Measurements from ENCODE around the gene HGFAC. TPM values are rescaled to one million over a fixed set of nuclear protein-coding genes. Genes with fewer than 3 reads are reported as not detected.

HGFAC gene
- total and polyA plus RNA-seq, 2 experiments from 2014 or later = not detected

DNA sequence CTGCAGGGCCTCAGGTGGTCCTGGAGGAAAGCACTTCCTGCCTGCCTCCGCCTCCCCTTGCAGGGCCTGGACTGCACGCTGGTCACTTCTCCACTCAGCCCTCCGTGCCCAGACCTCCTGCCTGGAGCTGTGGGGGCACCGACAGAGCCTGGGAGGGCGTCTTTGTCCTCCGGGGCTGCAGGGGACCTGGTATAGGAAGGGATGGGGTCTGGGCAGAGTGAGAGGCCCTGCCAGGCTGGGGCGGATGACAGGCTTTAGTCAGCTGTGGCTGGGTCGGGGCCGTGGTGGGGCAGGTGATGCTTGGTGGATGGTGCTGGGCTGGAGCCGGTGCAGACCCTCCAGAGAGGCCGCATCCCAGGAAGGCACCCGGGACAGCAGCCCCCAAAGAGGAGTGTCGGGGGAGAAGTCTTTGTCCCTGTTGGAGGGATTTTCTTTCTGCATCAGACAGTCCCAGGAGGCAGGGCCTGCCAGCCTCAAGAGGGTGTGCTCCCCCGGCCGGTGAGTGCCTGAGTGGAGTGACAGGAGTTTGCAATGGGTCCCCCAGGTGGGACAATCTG, 22.7 kb downstream of the HGFAC start:
- in situ Hi-C loops (cut with MboI) = no loop called here
- no peak overlapping the region for H3K4me3 ChIP-seq
- no peak overlapping the region for H3K9ac ChIP-seq
- H3K4me1 ChIP-seq (ENCODE audit: insufficient read depth) = no peaks in the 10 kb centered on the region
- TF ChIP-seq EZH2phosphoT487 (IDR thresholded peaks at IDR 0.05; ENCODE audit: insufficient read depth, low read depth) = no peak
- no peak for TF ChIP-seq EZH2 (IDR thresholded peaks at IDR 0.05; ENCODE audit: insufficient read depth, poor library complexity, severe bottlenecking)
- no peaks in the 10 kb centered on the region for H3K9me3 ChIP-seq (ENCODE audit: low read depth)
- H2AFZ ChIP-seq = no peak overlapping the region
- no peaks in the 10 kb centered on the region for H3F3A ChIP-seq (ENCODE audit: insufficient read depth)
- H3K79me2 ChIP-seq (ENCODE audit: insufficient read depth) = no peaks in the 10 kb centered on the region
- H3K27ac ChIP-seq = no peak overlapping the region
- H4K20me1 ChIP-seq (ENCODE audit: insufficient read depth) = no peaks in the 10 kb centered on the region
- WGBS, 2 experiments (ENCODE audit: low coverage in 1 of 2, low lambda C conversion rate in 2 of 2, missing lambda C conversion rate in 2 of 2) = 81 to 90% methylated on average over 13 to 15 of the region's 15 CpGs
- no peak overlapping the region for H3K4me2 ChIP-seq (ENCODE audit: unreplicated experiment)
- H3K9me2 ChIP-seq (ENCODE audit: insufficient read depth) = no peaks in the 10 kb centered on the region
- H3K27me3 ChIP-seq (replicated peaks; ENCODE audit: insufficient read depth) = peaks cover 3% of the 10 kb centered on the region; the same call in 1 of the 2 replicates
- no peak for DNase-seq
- H3K36me3 ChIP-seq (ENCODE audit: low read depth) = no peaks in the 10 kb centered on the region

DNA sequence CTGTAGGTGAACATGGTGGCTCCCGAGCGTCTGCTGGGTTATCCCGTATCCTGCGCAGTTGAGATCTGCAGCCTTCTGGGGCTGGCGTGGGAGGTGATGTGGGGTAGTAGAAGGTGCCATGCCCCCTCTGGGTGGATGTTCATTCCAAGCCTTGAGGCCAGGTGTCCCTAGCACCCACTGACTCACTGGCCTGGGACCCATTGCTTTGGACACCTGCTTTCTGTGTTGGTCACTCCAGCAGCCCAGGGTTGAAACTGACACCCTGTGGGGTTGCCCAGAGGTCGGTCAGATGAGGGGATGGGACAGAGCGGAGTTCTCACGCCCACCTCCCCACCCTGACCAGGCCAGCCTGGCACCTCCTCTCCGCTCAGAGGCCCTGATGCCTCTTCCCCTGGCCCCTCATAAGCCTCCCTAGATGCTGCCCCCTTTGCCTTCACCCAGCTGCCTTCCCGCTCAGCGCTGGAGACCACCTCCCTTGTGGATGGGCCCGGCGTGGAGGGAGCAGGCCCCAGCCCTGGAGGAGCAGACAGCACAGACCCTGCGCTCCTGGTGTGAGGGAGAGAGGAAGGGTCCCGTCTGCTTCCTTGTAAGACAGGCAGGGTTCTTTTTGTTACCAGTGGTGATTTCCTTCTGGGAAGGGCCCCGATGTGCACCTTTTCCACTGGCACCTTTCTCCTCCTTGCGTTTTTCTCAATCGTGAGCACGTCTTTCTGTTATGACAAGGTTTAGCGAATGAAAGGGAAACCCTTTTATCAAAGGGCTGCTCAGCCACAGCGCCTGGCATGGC, 23.3 kb downstream of the HGFAC start:
- TF ChIP-seq EZH2 (IDR thresholded peaks at IDR 0.05; ENCODE audit: insufficient read depth, poor library complexity, severe bottlenecking) (no peak), EZH2phosphoT487 (IDR thresholded peaks at IDR 0.05; ENCODE audit: insufficient read depth, low read depth) (no peak)
- Histone ChIP-seq H4K20me1 (ENCODE audit: insufficient read depth) (no peaks in the 10 kb centered on the region), H3K27ac (no peak overlapping the region), H3K4me3 (no peak overlapping the region), H3K79me2 (ENCODE audit: insufficient read depth) (no peaks in the 10 kb centered on the region), H3K36me3 (ENCODE audit: low read depth) (no peaks in the 10 kb centered on the region), H3K27me3 (replicated peaks; ENCODE audit: insufficient read depth) (peaks cover 3% of the 10 kb centered on the region; the same call in 1 of the 2 replicates), H3F3A (ENCODE audit: insufficient read depth) (no peaks in the 10 kb centered on the region), H3K9ac (no peak overlapping the region), H3K9me3 (ENCODE audit: low read depth) (no peaks in the 10 kb centered on the region), H2AFZ (no peak overlapping the region), H3K4me1 (ENCODE audit: insufficient read depth) (no peaks in the 10 kb centered on the region), H3K9me2 (ENCODE audit: insufficient read depth) (no peaks in the 10 kb centered on the region), H3K4me2 (ENCODE audit: unreplicated experiment) (no peak overlapping the region)
- DNase-seq = no peak
- in situ Hi-C loops (cut with MboI) = no loop called here
- WGBS, 2 experiments (ENCODE audit: low coverage in 1 of 2, low lambda C conversion rate in 2 of 2, missing lambda C conversion rate in 2 of 2) = 86 to 89% methylated on average over 21 of the region's 21 CpGs

DNA sequence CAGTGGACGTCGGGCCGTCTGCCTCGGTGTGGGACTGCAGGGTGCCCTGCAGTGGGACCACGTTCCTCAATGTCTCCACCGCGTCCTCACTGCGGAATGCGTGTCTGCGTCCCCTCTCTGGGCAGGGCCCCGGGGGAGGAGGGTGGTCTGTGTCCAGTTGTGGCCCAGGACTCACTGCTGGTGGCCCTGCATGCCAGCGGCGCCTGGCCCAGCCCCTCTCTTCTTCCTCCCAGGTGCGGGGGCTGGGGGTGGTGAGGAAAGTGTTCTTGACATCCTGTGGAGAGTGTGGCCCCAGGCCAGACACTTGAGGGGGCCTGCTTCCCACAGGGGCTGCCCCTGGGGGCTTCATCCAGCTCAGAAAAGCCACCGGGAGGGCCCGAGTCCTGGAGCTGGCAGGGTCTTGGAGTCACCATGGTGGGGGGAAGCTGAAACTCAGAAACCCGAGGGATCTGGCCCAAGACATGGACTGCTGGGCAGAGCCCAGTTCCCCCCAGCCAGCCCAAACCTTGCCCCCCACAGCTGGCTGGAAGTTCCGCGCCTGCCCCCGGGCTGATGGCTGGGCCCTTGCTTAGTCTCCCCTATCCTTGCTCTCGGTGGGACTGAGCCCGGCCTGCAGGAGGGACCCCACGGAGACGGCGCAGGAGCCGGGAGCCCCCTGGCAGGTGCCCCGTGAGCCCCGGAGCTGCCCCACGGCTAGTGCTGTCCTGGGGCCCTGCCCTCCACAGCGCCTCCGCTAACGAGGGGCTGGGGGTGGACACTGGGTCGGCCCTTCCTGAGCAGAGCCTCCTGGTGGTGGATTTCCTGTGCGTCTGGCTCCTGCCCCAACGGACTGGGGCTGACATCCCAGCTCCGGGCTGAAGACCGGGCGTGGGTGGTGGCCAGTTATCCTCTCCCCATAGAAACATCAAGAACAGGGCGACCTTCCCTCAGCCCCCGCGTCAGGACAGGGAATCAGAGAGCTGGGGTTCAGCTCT, 24.2 kb downstream of the HGFAC start:
- H3K4me3 ChIP-seq = no peak overlapping the region
- no peak for TF ChIP-seq EZH2phosphoT487 (IDR thresholded peaks at IDR 0.05; ENCODE audit: insufficient read depth, low read depth)
- no peak for TF ChIP-seq EZH2 (IDR thresholded peaks at IDR 0.05; ENCODE audit: insufficient read depth, poor library complexity, severe bottlenecking)
- peak; percentile 34 for DNase-seq
- H3K79me2 ChIP-seq (ENCODE audit: insufficient read depth) = no peaks in the 10 kb centered on the region
- H3K4me2 ChIP-seq (ENCODE audit: unreplicated experiment) = no peak overlapping the region
- peaks cover 3% of the 10 kb centered on the region for H3K27me3 ChIP-seq (replicated peaks; ENCODE audit: insufficient read depth)
- H3K9me2 ChIP-seq (ENCODE audit: insufficient read depth) = no peaks in the 10 kb centered on the region
- no peaks in the 10 kb centered on the region for H3F3A ChIP-seq (ENCODE audit: insufficient read depth)
- H3K27ac ChIP-seq = no peak overlapping the region
- no peaks in the 10 kb centered on the region for H3K36me3 ChIP-seq (ENCODE audit: low read depth)
- 60 to 65% methylated on average over 26 to 38 of the region's 41 CpGs for WGBS, 2 experiments (ENCODE audit: low coverage in 1 of 2, low lambda C conversion rate in 2 of 2, missing lambda C conversion rate in 2 of 2)
- no peaks in the 10 kb centered on the region for H4K20me1 ChIP-seq (ENCODE audit: insufficient read depth)
- H3K4me1 ChIP-seq (ENCODE audit: insufficient read depth) = no peaks in the 10 kb centered on the region
- H2AFZ ChIP-seq = no peak overlapping the region
- in situ Hi-C loops (cut with MboI) = no loop called here
- no peaks in the 10 kb centered on the region for H3K9me3 ChIP-seq (ENCODE audit: low read depth)
- no peak overlapping the region for H3K9ac ChIP-seq

Data from GM23248 (cell line).